Gastroesophageal sphincter (tissue), 4 donors: ENCODE measurements around the gene ZBTB20. TPM values are rescaled to one million over a fixed set of nuclear protein-coding genes. Genes with fewer than 3 reads are reported as not detected.

ENCODE experiments used
- ATAC-seq: fragments of 150-250 bp; one replicate; pipeline ENCODE4 v1.9.1; 2016; ENCODE audit warnings: mild to moderate bottlenecking, moderate library complexity
- H3K27ac ChIP-seq, 4 donors: fragments of 200-600 bp; sonication (generic) in 3 of 4; 1 replicate in 3 of 4; 2 replicates in 1 of 4; pipeline ENCODE4 v1.5.1; 2016 to 2019
- H3K27me3 ChIP-seq: fragments of 200-600 bp; sonication (generic); one replicate; pipeline ENCODE4 v1.5.1; 2019
- H3K36me3 ChIP-seq, 2 donors: fragments of 200-600 bp; sonication (generic); one replicate each; pipeline ENCODE4 v1.5.1; 2019; ENCODE audit warnings: control low read depth in 1 of 2
- H3K4me1 ChIP-seq, 3 donors: fragments of 200-600 bp; sonication (generic); 1 replicate in 2 of 3; 2 replicates in 1 of 3; pipeline ENCODE4 v1.5.1; 2016 to 2019; ENCODE audit warnings: control low read depth in 2 of 3
- H3K4me3 ChIP-seq, 2 donors: fragments of 200-600 bp; sonication (generic); one replicate each; pipeline ENCODE4 v1.5.1; 2019; ENCODE audit warnings: mild to moderate bottlenecking in 1 of 2, moderate library complexity in 1 of 2
- H3K9me3 ChIP-seq, 3 donors: fragments of 200-600 bp; sonication (generic); one replicate each; pipeline ENCODE4 v1.5.1; 2017 to 2019; ENCODE audit warnings: control low read depth in 2 of 3
- CTCF ChIP-seq, 4 experiments: fragments of 200-600 bp in 2 of 4; fragments of 450-650 bp in 2 of 4; sonication (generic) in 1 of 4; IDR thresholded peaks; one replicate each; pipeline ENCODE4 v1.5.1; 2017 to 2019; ENCODE audit warnings: antibody characterized with exemption in 4 of 4, mild to moderate bottlenecking in 2 of 4, moderate library complexity in 2 of 4
- EP300 ChIP-seq: sonication (generic); formaldehyde crosslinking; IDR thresholded peaks from one replicate; pipeline ENCODE4 v1.6.1; 2017; ENCODE audit warnings: antibody characterized with exemption, mild to moderate bottlenecking
- POLR2A ChIP-seq, 2 donors: fragments of 450-650 bp; IDR thresholded peaks; one replicate each; pipeline ENCODE4 v1.6.1; 2017; ENCODE audit warnings: antibody characterized with exemption in 2 of 2, mild to moderate bottlenecking in 2 of 2, moderate library complexity in 1 of 2
- POLR2AphosphoS5 ChIP-seq: sonication (generic); formaldehyde crosslinking; IDR thresholded peaks from one replicate; pipeline ENCODE4 v1.6.1; 2017; ENCODE audit warnings: antibody characterized with exemption
- WGBS, 2 donors: methylation state at CpG; one replicate each; pipeline ENCODE4 v1.1.5; 2018; ENCODE audit warnings: low coverage in 1 of 2; 5-methylcytosine and 5-hydroxymethylcytosine counted together
- total RNA-seq, 4 donors: library from RNA; depleted of rRNA; stranded (reverse); fragments of >200 nt; gene quantifications; one replicate each; pipeline ENCODE4 v1.1.0, GENCODE V29; 2016

ZBTB20 gene
- total RNA-seq, 4 donors from 2014 or later: 53.1 to 113 (median 98.4) TPM

- H3K27ac ChIP-seq: no peak overlapping the region
- ATAC-seq: no peak
- H3K27me3 ChIP-seq: no peaks in the 10 kb centered on the region
- 95 to 100% methylated on average over 2 to 3 of the region's 3 CpGs for WGBS, 2 donors
- H3K4me3 ChIP-seq: no peak overlapping the region
- H3K9me3 ChIP-seq: no peaks in the 10 kb centered on the region
- H3K36me3 ChIP-seq: no peaks in the 10 kb centered on the region
- H3K4me1 ChIP-seq: peaks cover 0 to 29% (median 0%) of the 10 kb centered on the region in 3 donors
- no peak for TF ChIP-seq CTCF (IDR thresholded peaks at IDR 0.05)
These were observed 421.1 kb downstream of the ZBTB20 start for GRCh38 chr3:114725966-114726365.

- WGBS, 2 donors: 80 to 93% methylated on average over 1 of the region's 1 CpG
- no peak overlapping the region for H3K4me3 ChIP-seq
These were observed 424.6 kb downstream of the ZBTB20 start for GRCh38 chr3:114722530-114722929.

GRCh38 chr3:114721864-114722263 lies 425.2 kb downstream of the ZBTB20 start:
- WGBS, 2 donors: 89 to 92% methylated on average over 2 of the region's 2 CpGs

More at GRCh38 chr3:114722530-114722929, 424.6 kb downstream of the ZBTB20 start:
- H3K27me3 ChIP-seq: no peaks in the 10 kb centered on the region
- no peak overlapping the region for H3K27ac ChIP-seq
- no peaks in the 10 kb centered on the region for H3K36me3 ChIP-seq
- no peaks in the 10 kb centered on the region for H3K9me3 ChIP-seq
- TF ChIP-seq POLR2A (IDR thresholded peaks at IDR 0.05) (no peak), POLR2AphosphoS5 (no peak), EP300 (no peak), CTCF (IDR thresholded peaks at IDR 0.05) (no peak)
- H3K4me1 ChIP-seq: peaks cover 0 to 23% (median 0%) of the 10 kb centered on the region in 3 donors
- no peak for ATAC-seq

GRCh38 chr3:114721209-114721608 lies 425.9 kb downstream of the ZBTB20 start:
- H3K4me3 ChIP-seq: no peak overlapping the region
- no peak overlapping the region for H3K27ac ChIP-seq
- no peak for ATAC-seq
- no peak for TF ChIP-seq POLR2A (IDR thresholded peaks at IDR 0.05)
- no peak for TF ChIP-seq EP300
- TF ChIP-seq CTCF (IDR thresholded peaks at IDR 0.05): no peak
- TF ChIP-seq POLR2AphosphoS5: no peak
- H3K9me3 ChIP-seq: no peaks in the 10 kb centered on the region
- no peaks in the 10 kb centered on the region for H3K27me3 ChIP-seq
- 67 to 73% methylated on average over 2 to 3 of the region's 3 CpGs for WGBS, 2 donors
- H3K4me1 ChIP-seq: peaks cover 0 to 17% (median 0%) of the 10 kb centered on the region in 3 donors
- H3K36me3 ChIP-seq: no peaks in the 10 kb centered on the region

More at GRCh38 chr3:114721864-114722263, 425.2 kb downstream of the ZBTB20 start:
- H3K36me3 ChIP-seq: no peaks in the 10 kb centered on the region
- no peak for ATAC-seq
- no peaks in the 10 kb centered on the region for H3K9me3 ChIP-seq
- H3K4me3 ChIP-seq: no peak overlapping the region
- TF ChIP-seq EP300 (no peak), POLR2AphosphoS5 (no peak), POLR2A (IDR thresholded peaks at IDR 0.05) (no peak), CTCF (IDR thresholded peaks at IDR 0.05) (no peak)
- no peak overlapping the region for H3K27ac ChIP-seq
- no peaks in the 10 kb centered on the region for H3K27me3 ChIP-seq
- peaks cover 0 to 17% (median 0%) of the 10 kb centered on the region in 3 donors for H3K4me1 ChIP-seq

GRCh38 chr3:114718898-114719210 lies 428.2 kb downstream of the ZBTB20 start:
- no peaks in the 10 kb centered on the region for H3K9me3 ChIP-seq
- H3K27ac ChIP-seq: no peak overlapping the region
- 41 to 50% methylated on average over 1 of the region's 1 CpG for WGBS, 2 donors
- H3K36me3 ChIP-seq: no peaks in the 10 kb centered on the region
- no peak overlapping the region for H3K4me3 ChIP-seq
- H3K27me3 ChIP-seq: no peaks in the 10 kb centered on the region
- H3K4me1 ChIP-seq: peaks cover 0 to 17% (median 0%) of the 10 kb centered on the region in 3 donors
- ATAC-seq: no peak
- no peak for TF ChIP-seq EP300
- no peak for TF ChIP-seq POLR2A (IDR thresholded peaks at IDR 0.05)
- TF ChIP-seq CTCF (IDR thresholded peaks at IDR 0.05): no peak
- TF ChIP-seq POLR2AphosphoS5: no peak
